ENCODE measurements around the gene SLC41A3.
"Not testable (repeated sequence)": the region's sequence is repeated elsewhere in the genome, so short reads cannot be mapped to it uniquely, and the experiment has no call there.

Gene SLC41A3

DNA sequence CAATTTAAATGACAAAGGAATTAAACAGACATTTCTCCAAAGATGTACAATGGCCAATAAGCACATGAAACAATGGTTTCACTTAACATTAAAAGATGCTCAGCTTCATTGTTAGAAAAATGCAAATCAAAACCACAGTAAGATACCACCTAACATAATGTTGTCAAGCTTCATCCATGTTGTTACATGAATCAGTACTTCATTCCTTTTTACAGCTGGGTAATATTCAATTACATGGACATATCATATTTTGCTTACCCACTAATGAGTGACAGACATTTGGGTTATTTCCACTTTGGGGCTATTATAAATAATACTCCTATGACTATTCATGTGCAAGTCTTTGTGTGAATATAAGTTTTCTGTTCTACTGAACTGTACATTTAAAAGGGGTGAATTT lies 7.8 kb downstream of the SLC41A3 start:
- H3K27me3 ChIP-seq = no peaks in the 10 kb centered on the region
- H3K4me1 ChIP-seq = no peaks in the 10 kb centered on the region
- H3K9me3 ChIP-seq = 0 out of 2 replicates have a peak, but pooled peaks cover 2% of the 10 kb centered on the region
- DNase-seq = no peak
- H3K36me3 ChIP-seq = no peaks in the 10 kb centered on the region
- TF ChIP-seq, protein P1, sequence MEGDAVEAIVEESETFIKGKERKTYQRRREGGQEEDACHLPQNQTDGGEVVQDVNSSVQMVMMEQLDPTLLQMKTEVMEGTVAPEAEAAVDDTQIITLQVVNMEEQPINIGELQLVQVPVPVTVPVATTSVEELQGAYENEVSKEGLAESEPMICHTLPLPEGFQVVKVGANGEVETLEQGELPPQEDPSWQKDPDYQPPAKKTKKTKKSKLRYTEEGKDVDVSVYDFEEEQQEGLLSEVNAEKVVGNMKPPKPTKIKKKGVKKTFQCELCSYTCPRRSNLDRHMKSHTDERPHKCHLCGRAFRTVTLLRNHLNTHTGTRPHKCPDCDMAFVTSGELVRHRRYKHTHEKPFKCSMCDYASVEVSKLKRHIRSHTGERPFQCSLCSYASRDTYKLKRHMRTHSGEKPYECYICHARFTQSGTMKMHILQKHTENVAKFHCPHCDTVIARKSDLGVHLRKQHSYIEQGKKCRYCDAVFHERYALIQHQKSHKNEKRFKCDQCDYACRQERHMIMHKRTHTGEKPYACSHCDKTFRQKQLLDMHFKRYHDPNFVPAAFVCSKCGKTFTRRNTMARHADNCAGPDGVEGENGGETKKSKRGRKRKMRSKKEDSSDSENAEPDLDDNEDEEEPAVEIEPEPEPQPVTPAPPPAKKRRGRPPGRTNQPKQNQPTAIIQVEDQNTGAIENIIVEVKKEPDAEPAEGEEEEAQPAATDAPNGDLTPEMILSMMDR (IDR thresholded peaks at IDR 0.05; ENCODE audit: low read depth, low read length) = no peak
- H3K4me3 ChIP-seq (ENCODE audit: low read depth, low read length) = no peak overlapping the region

DNA sequence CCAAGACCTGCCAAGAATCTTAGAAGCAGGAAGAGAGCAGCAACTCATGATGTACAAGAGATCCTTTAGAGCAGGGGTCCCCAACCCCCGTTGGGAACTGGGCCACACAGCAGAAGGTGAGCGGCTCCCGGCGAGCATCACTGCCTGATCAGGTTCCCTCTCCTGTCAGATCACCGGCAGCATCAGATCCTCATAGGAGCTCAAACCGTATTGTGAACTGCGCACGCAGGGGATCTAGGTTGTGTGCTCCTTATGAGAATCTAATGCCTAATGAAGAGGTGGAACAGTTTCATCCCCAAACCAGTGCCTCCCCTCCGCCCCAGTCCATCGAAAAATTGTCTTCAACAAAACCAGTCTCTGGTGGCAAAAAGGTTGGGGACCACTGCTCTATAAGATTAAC lies 13.8 kb downstream of the SLC41A3 start:
- H3K27me3 ChIP-seq = no peaks in the 10 kb centered on the region
- H3K4me3 ChIP-seq (ENCODE audit: low read depth, low read length) = no peak overlapping the region
- H3K36me3 ChIP-seq = no peaks in the 10 kb centered on the region; the same call in 1 of the 2 replicates
- H3K9me3 ChIP-seq = no peaks in the 10 kb centered on the region
- no peaks in the 10 kb centered on the region; the same call in 1 of the 2 replicates for H3K4me1 ChIP-seq
- no peak for DNase-seq
- TF ChIP-seq, protein P1 (IDR thresholded peaks at IDR 0.05; ENCODE audit: low read depth, low read length) = no peak

DNA sequence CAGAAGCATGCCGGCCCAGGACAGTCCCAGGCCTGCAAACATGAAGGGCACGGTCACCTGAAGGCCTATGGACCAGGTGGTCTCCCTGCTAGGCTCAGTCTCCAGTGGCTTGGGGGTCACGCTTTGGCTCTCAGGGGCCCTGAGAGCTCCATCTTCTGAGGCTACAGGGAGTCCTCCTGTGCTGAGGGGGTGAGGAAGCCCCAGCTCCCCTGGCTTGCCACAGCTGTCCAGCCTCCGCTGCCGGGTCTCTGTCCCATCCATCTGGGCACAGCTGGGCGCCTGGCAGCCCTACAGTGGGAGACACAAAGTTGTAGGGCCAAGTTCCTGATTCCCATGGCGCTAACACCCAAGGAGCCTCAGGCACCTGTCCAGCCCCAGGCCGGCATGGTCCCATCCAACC lies 16.0 kb downstream of the SLC41A3 start:
- Histone ChIP-seq H3K36me3 (no peaks in the 10 kb centered on the region; the same call in 1 of the 2 replicates), H3K27me3 (no peaks in the 10 kb centered on the region), H3K9me3 (no peaks in the 10 kb centered on the region), H3K4me3 (ENCODE audit: low read depth, low read length) (no peak overlapping the region), H3K4me1 (no peaks in the 10 kb centered on the region; the same call in 1 of the 2 replicates)
- TF ChIP-seq, protein P1 (IDR thresholded peaks at IDR 0.05; ENCODE audit: low read depth, low read length) = no peak
- DNase-seq = no peak

DNA sequence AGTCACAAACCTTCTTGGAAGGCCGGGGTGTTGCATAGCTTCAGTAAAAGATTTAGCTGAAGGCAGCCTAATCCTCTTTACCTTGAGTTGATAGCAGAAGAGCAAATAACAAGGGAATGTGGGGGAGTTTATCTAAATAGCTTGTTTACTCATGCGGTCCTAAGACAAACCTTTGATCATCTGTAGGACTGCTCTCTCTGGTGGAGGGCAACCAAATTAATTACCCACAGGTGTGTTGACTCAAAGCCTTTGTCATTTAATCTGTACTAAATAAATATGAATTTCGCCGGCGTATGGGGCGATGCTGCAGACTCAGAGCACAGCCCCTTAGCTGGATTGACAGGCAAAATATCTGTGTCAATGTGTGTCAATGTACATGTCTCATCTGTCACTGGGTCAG lies 17.2 kb downstream of the SLC41A3 start:
- not testable (repeated sequence) for H3K9me3 ChIP-seq; H3K36me3 ChIP-seq; DNase-seq; H3K4me1 ChIP-seq; H3K4me3 ChIP-seq (ENCODE audit: low read depth, low read length); H3K27me3 ChIP-seq

DNA sequence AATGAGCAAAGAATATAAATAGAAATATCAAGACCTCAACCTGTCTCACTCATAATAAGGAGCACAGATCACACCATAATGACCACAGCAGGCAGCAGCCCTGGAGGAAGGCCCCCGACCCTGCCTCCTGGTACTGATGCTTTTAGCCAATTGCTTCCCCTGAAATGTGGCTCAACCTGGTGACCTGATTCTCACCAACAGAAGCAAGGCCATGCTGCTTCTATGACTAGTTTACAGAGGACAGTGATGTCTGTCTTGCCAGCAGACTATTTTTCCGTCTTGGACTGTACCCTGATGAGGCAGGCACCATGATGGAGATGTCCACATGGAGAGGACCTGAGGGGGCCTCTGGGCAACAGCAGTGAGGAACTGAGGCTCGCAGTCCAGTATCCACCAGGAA lies 18.0 kb downstream of the SLC41A3 start:
- H3K4me1 ChIP-seq = no peaks in the 10 kb centered on the region; the same call in 1 of the 2 replicates
- no peaks in the 10 kb centered on the region for H3K27me3 ChIP-seq
- H3K9me3 ChIP-seq = no peaks in the 10 kb centered on the region
- no peak overlapping the region for H3K4me3 ChIP-seq (ENCODE audit: low read depth, low read length)
- no peak for DNase-seq
- TF ChIP-seq, protein P1 (IDR thresholded peaks at IDR 0.05; ENCODE audit: low read depth, low read length) = no peak
- H3K36me3 ChIP-seq = no peaks in the 10 kb centered on the region; the same call in 1 of the 2 replicates

DNA sequence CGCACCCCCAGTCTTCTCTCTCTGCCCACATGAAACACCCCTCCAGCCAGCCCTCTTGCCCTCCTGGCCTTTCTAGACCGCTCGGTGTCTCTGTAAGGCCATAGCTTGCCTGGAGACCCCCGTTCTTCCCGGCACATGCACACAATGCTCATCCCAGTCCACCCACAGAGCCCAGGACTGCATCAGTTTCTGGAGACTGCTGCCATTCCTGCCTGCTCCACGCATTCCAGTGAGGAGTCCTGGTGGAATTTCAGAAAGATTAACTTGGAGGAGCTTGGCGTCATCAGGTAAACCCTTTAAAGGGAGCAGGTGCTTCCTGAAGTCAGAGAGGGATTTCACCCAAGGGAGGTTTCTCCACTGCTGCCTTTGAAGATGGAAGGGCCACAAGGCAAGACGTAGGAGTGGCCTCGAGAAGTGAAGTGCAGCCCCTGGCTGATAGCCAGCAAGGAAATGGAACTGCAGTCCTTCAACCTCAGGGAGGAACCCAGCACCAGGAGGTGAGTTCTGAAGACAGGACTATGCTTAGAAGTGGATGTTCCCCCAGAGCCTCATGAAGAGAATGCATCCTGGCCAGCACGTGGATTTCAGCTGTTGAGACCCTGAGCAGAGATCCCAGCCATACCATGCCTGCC lies 19.2 kb downstream of the SLC41A3 start:
- H3K36me3 ChIP-seq = no peaks in the 10 kb centered on the region; the same call in 1 of the 2 replicates
- no peaks in the 10 kb centered on the region; the same call in 1 of the 2 replicates for H3K4me1 ChIP-seq
- H3K27me3 ChIP-seq = no peaks in the 10 kb centered on the region
- no peak for DNase-seq
- TF ChIP-seq, protein P1 (IDR thresholded peaks at IDR 0.05; ENCODE audit: low read depth, low read length) = no peak
- no peak overlapping the region for H3K4me3 ChIP-seq (ENCODE audit: low read depth, low read length)
- no peaks in the 10 kb centered on the region for H3K9me3 ChIP-seq
